ENCODE results near the gene PGAM1. TPM values are rescaled to one million over a fixed set of nuclear protein-coding genes. Genes with fewer than 3 reads are reported as not detected.
"Not testable (repeated sequence)": the region's sequence is repeated elsewhere in the genome, so short reads cannot be mapped to it uniquely, and the experiment has no call there.

Gene PGAM1
- total and polyA plus RNA-seq, 2 experiments from 2014 or later = 204 to 254 TPM

GRCh38 chr10:97475936-97476594, 50.1 kb downstream of the PGAM1 start:
- 93% methylated on average over 2 of the region's 2 CpGs for WGBS (ENCODE audit: low lambda C conversion rate, missing lambda C conversion rate)
- TF ChIP-seq CTCF (IDR thresholded peaks at IDR 0.05; ENCODE audit: poor library complexity) (no peak), EZH2phosphoT487 (IDR thresholded peaks at IDR 0.05; ENCODE audit: low read depth, severe bottlenecking, unreplicated experiment) (no peak), EZH2 (IDR thresholded peaks at IDR 0.05; ENCODE audit: borderline replicate concordance) (no peak)
- no peak for DNase-seq (ENCODE audit: low spot score)
- H3K9me2 ChIP-seq (replicated peaks; ENCODE audit: insufficient read depth) = no peaks in the 10 kb centered on the region
- peaks cover 1% of the 10 kb centered on the region for H3K79me2 ChIP-seq
- no peaks in the 10 kb centered on the region for H3K9me3 ChIP-seq (ENCODE audit: low read depth)
- H3K4me1 ChIP-seq (ENCODE audit: insufficient read depth) = no peaks in the 10 kb centered on the region
- H3K27ac ChIP-seq = no peak overlapping the region
- no peak overlapping the region for H3K4me3 ChIP-seq
- no peaks in the 10 kb centered on the region for H3K27me3 ChIP-seq
- H4K20me1 ChIP-seq (ENCODE audit: insufficient read depth, poor library complexity, severe bottlenecking) = no peaks in the 10 kb centered on the region
- no peak overlapping the region for H3K4me2 ChIP-seq
- no peaks in the 10 kb centered on the region for H3K36me3 ChIP-seq (replicated peaks; ENCODE audit: insufficient read depth, low read depth)
- H2AFZ ChIP-seq = no peak overlapping the region

- not testable (repeated sequence) for H3K4me2 ChIP-seq; H3K4me3 ChIP-seq; H3K27ac ChIP-seq; H3K9me3 ChIP-seq (ENCODE audit: low read depth); DNase-seq (ENCODE audit: low spot score); H4K20me1 ChIP-seq (ENCODE audit: insufficient read depth, poor library complexity, severe bottlenecking); H2AFZ ChIP-seq; H3K27me3 ChIP-seq; H3K4me1 ChIP-seq (ENCODE audit: insufficient read depth); H3K36me3 ChIP-seq (replicated peaks; ENCODE audit: insufficient read depth, low read depth); H3K9me2 ChIP-seq (replicated peaks; ENCODE audit: insufficient read depth)
- 93% methylated on average over 4 of the region's 4 CpGs for WGBS (ENCODE audit: low lambda C conversion rate, missing lambda C conversion rate)
- H3K79me2 ChIP-seq = peaks cover 28% of the 10 kb centered on the region
Observed at GRCh38 chr10:97479410-97479809, 53.4 kb downstream of the PGAM1 start.

GRCh38 chr10:97479939-97480338, 53.9 kb downstream of the PGAM1 start:
- no peak overlapping the region for H3K4me2 ChIP-seq
- no peak for TF ChIP-seq CTCF (IDR thresholded peaks at IDR 0.05; ENCODE audit: poor library complexity)
- TF ChIP-seq EZH2 (IDR thresholded peaks at IDR 0.05; ENCODE audit: borderline replicate concordance) = no peak
- no peak for TF ChIP-seq EZH2phosphoT487 (IDR thresholded peaks at IDR 0.05; ENCODE audit: low read depth, severe bottlenecking, unreplicated experiment)
- H3K79me2 ChIP-seq = peaks cover 34% of the 10 kb centered on the region
- H3K9me3 ChIP-seq (ENCODE audit: low read depth) = no peaks in the 10 kb centered on the region
- H3K27ac ChIP-seq = no peak overlapping the region
- no peaks in the 10 kb centered on the region for H3K4me1 ChIP-seq (ENCODE audit: insufficient read depth)
- H2AFZ ChIP-seq = no peak overlapping the region
- no peaks in the 10 kb centered on the region for H3K27me3 ChIP-seq
- H3K36me3 ChIP-seq (replicated peaks; ENCODE audit: insufficient read depth, low read depth) = no peaks in the 10 kb centered on the region
- H4K20me1 ChIP-seq (ENCODE audit: insufficient read depth, poor library complexity, severe bottlenecking) = peaks cover 6% of the 10 kb centered on the region
- 81% methylated on average over 9 of the region's 9 CpGs for WGBS (ENCODE audit: low lambda C conversion rate, missing lambda C conversion rate)
- H3K4me3 ChIP-seq = no peak overlapping the region
- H3K9me2 ChIP-seq (replicated peaks; ENCODE audit: insufficient read depth) = no peaks in the 10 kb centered on the region
- DNase-seq (ENCODE audit: low spot score) = no peak

- 86% methylated on average over 4 of the region's 4 CpGs for WGBS (ENCODE audit: low lambda C conversion rate, missing lambda C conversion rate)
- H3K27ac ChIP-seq = no peak overlapping the region
- H4K20me1 ChIP-seq (ENCODE audit: insufficient read depth, poor library complexity, severe bottlenecking) = peaks cover 6% of the 10 kb centered on the region
- H3K4me3 ChIP-seq = no peak overlapping the region
- H3K9me2 ChIP-seq (replicated peaks; ENCODE audit: insufficient read depth) = no peaks in the 10 kb centered on the region
- TF ChIP-seq EZH2 (IDR thresholded peaks at IDR 0.05; ENCODE audit: borderline replicate concordance) (no peak), CTCF (IDR thresholded peaks at IDR 0.05; ENCODE audit: poor library complexity) (no peak), EZH2phosphoT487 (IDR thresholded peaks at IDR 0.05; ENCODE audit: low read depth, severe bottlenecking, unreplicated experiment) (no peak)
- DNase-seq (ENCODE audit: low spot score) = no peak
- no peak overlapping the region for H3K4me2 ChIP-seq
- H3K79me2 ChIP-seq = peaks cover 45% of the 10 kb centered on the region
- H3K4me1 ChIP-seq (ENCODE audit: insufficient read depth) = no peaks in the 10 kb centered on the region
- no peak overlapping the region for H2AFZ ChIP-seq
- H3K27me3 ChIP-seq = no peaks in the 10 kb centered on the region
- H3K36me3 ChIP-seq (replicated peaks; ENCODE audit: insufficient read depth, low read depth) = no peaks in the 10 kb centered on the region
- no peaks in the 10 kb centered on the region for H3K9me3 ChIP-seq (ENCODE audit: low read depth)
Observed at GRCh38 chr10:97481071-97481470, 55.1 kb downstream of the PGAM1 start.
